Fibroblast of lung (primary cell): ENCODE measurements around the gene TSSK2. TPM values are rescaled to one million over a fixed set of nuclear protein-coding genes. Genes with fewer than 3 reads are reported as not detected.

Experiments used
- DNase-seq, 2 donors: peaks; one replicate each; pipeline versions ENCODE4 v3.0.0 to v3.0.0-alpha.2; 2010; ENCODE audit warnings: low read depth in 2 of 2
- H2AFZ ChIP-seq: 2 replicates; pipeline ENCODE4 v1.5.1; 2012; ENCODE audit warnings: low read length, control low read depth, inconsistent platforms
- H3K27ac ChIP-seq: 2 replicates; pipeline ENCODE4 v1.5.1; 2011; ENCODE audit warnings: low read length, control low read depth; ENCODE audit not compliant: insufficient read depth
- H3K27me3 ChIP-seq: 2 replicates; pipeline ENCODE4 v1.5.1; 2011; ENCODE audit warnings: mild to moderate bottlenecking, low read length; ENCODE audit not compliant: control insufficient read depth, insufficient read depth
- H3K36me3 ChIP-seq: 2 replicates; pipeline ENCODE4 v1.5.1; 2011; ENCODE audit warnings: low read length; ENCODE audit not compliant: control insufficient read depth, insufficient read depth
- H3K4me1 ChIP-seq: 2 replicates; pipeline ENCODE4 v1.5.1; 2011; ENCODE audit warnings: low read length; ENCODE audit not compliant: control insufficient read depth, insufficient read depth; ENCODE audit errors: extremely low read depth
- H3K4me2 ChIP-seq: 2 replicates; pipeline ENCODE4 v1.5.1; 2011; ENCODE audit warnings: low read length, control low read depth; ENCODE audit not compliant: insufficient read depth; ENCODE audit errors: extremely low read depth
- H3K4me3 ChIP-seq, 4 experiments: fragments of 200-600 bp in 1 of 4; sonication (generic) in 1 of 4; replicated peaks in 1 of 4; 2 replicates each; pipeline ENCODE4 v1.5.1; 2011 to 2016; ENCODE audit warnings: low read length in 4 of 4, low read depth in 3 of 4, mild to moderate bottlenecking in 3 of 4, control low read depth in 2 of 4, inconsistent platforms in 1 of 4, mixed read lengths in 1 of 4; ENCODE audit not compliant: insufficient read depth in 1 of 4; ENCODE audit errors: control extremely low read depth in 1 of 4
- H3K79me2 ChIP-seq: 2 replicates; pipeline ENCODE4 v1.5.1; 2012; ENCODE audit warnings: mild to moderate bottlenecking, low read length, inconsistent platforms; ENCODE audit not compliant: control insufficient read depth, insufficient read depth
- H3K9ac ChIP-seq: 2 replicates; pipeline ENCODE4 v1.5.1; 2011; ENCODE audit warnings: mild to moderate bottlenecking, low read length, control low read depth; ENCODE audit not compliant: insufficient read depth
- H3K9me3 ChIP-seq: 2 replicates; pipeline ENCODE4 v1.5.1; 2012; ENCODE audit warnings: low read depth, low read length; ENCODE audit not compliant: control insufficient read depth, insufficient read depth
- H4K20me1 ChIP-seq: 2 replicates; pipeline ENCODE4 v1.5.1; 2011; ENCODE audit warnings: low read length; ENCODE audit not compliant: control insufficient read depth, insufficient read depth; ENCODE audit errors: extremely low read depth
- EZH2 ChIP-seq: IDR thresholded peaks from 2 replicates; pipeline ENCODE4 v1.5.1; 2012; ENCODE audit warnings: low read length, control low read depth, mild to moderate bottlenecking; ENCODE audit errors: missing control alignments
- polyA plus RNA-seq, 2 donors: library from polyadenylated mRNA; depleted of rRNA in 1 of 2; stranded (reverse) in 1 of 2; unstranded in 1 of 2; fragments of >200 nt; gene quantifications; 2 replicates each; pipeline ENCODE4 v1.2.1, GENCODE V29; 2011 to 2012; ENCODE audit warnings: missing spikeins in 1 of 2
- total RNA-seq: library from RNA; depleted of rRNA; stranded (reverse); fragments of >200 nt; gene quantifications from 2 replicates; pipeline ENCODE4 v1.2.1, GENCODE V29; 2014
- TF ChIP-seq, protein P1 (sequence below), 2 donors: IDR thresholded peaks in 1 of 2; conservative IDR thresholded peaks in 1 of 2; 1 replicate in 1 of 2; 2 replicates in 1 of 2; pipeline ENCODE4 v1.5.1; 2011 to 2012; ENCODE audit warnings: low read length in 2 of 2, control low read depth in 1 of 2, inconsistent platforms in 1 of 2, low read depth in 1 of 2, mild to moderate bottlenecking in 1 of 2

The TSSK2 gene
- total and polyA plus RNA-seq, 2 donors (not counting 1 experiment from before 2014, with no cell fraction given) = not detected

- no peak for DNase-seq
- no peak overlapping the region for H3K4me3 ChIP-seq
- H3K9ac ChIP-seq = no peak overlapping the region
- H3K27ac ChIP-seq = no peak overlapping the region
- peak; percentile 47 for TF ChIP-seq EZH2
- TF ChIP-seq, protein P1, sequence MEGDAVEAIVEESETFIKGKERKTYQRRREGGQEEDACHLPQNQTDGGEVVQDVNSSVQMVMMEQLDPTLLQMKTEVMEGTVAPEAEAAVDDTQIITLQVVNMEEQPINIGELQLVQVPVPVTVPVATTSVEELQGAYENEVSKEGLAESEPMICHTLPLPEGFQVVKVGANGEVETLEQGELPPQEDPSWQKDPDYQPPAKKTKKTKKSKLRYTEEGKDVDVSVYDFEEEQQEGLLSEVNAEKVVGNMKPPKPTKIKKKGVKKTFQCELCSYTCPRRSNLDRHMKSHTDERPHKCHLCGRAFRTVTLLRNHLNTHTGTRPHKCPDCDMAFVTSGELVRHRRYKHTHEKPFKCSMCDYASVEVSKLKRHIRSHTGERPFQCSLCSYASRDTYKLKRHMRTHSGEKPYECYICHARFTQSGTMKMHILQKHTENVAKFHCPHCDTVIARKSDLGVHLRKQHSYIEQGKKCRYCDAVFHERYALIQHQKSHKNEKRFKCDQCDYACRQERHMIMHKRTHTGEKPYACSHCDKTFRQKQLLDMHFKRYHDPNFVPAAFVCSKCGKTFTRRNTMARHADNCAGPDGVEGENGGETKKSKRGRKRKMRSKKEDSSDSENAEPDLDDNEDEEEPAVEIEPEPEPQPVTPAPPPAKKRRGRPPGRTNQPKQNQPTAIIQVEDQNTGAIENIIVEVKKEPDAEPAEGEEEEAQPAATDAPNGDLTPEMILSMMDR (conservative IDR thresholded peaks at IDR 0.05 in 1 of 2, IDR thresholded peaks at IDR 0.05 in 1 of 2; ENCODE audit: low read depth in 1 of 2, low read length in 2 of 2) = no peak
- no peaks in the 10 kb centered on the region for H3K9me3 ChIP-seq
- H2AFZ ChIP-seq = no peak overlapping the region
- H3K27me3 ChIP-seq = peaks cover 29% of the 10 kb centered on the region
- peaks cover 12% of the 10 kb centered on the region for H3K79me2 ChIP-seq
- no peak overlapping the region for H3K4me2 ChIP-seq
- H3K4me1 ChIP-seq = no peaks in the 10 kb centered on the region
- peaks cover 6% of the 10 kb centered on the region for H3K36me3 ChIP-seq
- H4K20me1 ChIP-seq = no peaks in the 10 kb centered on the region
Observed at GRCh38 chr22:19146215-19146968, 15.3 kb downstream of the TSSK2 start.

GRCh38 chr22:19147195-19147780 is 16.2 kb downstream of the TSSK2 start:
- Histone ChIP-seq H2AFZ (no peak overlapping the region), H3K79me2 (peaks cover 12% of the 10 kb centered on the region), H3K27me3 (peaks cover 35% of the 10 kb centered on the region), H3K27ac (no peak overlapping the region), H3K4me2 (no peak overlapping the region), H4K20me1 (no peaks in the 10 kb centered on the region), H3K9ac (no peak overlapping the region), H3K4me1 (no peaks in the 10 kb centered on the region), H3K4me3 (no peak overlapping the region), H3K36me3 (peaks cover 3% of the 10 kb centered on the region), H3K9me3 (no peaks in the 10 kb centered on the region)
- TF ChIP-seq EZH2 = no peak
- TF ChIP-seq, protein P1 (conservative IDR thresholded peaks at IDR 0.05 in 1 of 2, IDR thresholded peaks at IDR 0.05 in 1 of 2; ENCODE audit: low read depth in 1 of 2, low read length in 2 of 2) = no peak
- no peak for DNase-seq

DNA sequence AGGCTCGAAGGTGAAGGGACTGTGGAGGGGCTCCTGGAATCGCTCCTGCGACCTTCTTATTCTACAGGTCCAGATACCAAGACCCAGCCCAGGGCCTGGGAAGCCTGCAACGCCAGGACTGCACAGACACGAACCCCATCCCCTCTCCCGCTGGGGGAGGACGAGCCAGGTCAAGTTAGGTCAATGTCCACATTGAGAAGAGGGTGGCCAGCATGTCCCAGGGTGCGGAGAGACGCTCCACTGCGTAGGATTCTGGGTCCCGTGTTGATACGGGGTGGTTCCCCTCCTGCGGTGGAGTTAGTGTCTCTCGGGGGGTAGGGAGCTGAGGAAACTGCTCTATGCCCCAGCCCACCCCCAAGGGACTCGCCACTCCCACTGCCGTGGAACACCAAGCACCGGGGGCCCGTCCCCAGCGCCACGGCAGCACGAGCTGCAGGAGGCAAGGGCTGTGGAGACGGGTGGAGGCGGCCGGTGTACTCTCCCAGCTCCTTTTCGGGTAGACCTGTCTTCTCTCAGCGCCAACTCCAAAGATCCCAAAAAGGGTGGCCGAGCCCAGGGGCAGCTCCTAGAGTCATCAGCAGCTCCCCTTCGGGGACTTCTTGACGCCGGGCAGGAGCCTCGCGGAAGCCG is 17.4 kb downstream of the TSSK2 start:
- H3K4me2 ChIP-seq = no peak overlapping the region
- no peak overlapping the region for H3K9ac ChIP-seq
- no peaks in the 10 kb centered on the region for H3K4me1 ChIP-seq
- H3K36me3 ChIP-seq = no peaks in the 10 kb centered on the region
- no peak overlapping the region for H3K4me3 ChIP-seq
- H3K79me2 ChIP-seq = peaks cover 8% of the 10 kb centered on the region
- peaks cover 39% of the 10 kb centered on the region for H3K27me3 ChIP-seq
- DNase-seq = no peak
- no peak overlapping the region for H3K27ac ChIP-seq
- H3K9me3 ChIP-seq = no peaks in the 10 kb centered on the region
- no peaks in the 10 kb centered on the region for H4K20me1 ChIP-seq
- TF ChIP-seq EZH2 = peak; percentile 13
- TF ChIP-seq, protein P1 (conservative IDR thresholded peaks at IDR 0.05 in 1 of 2, IDR thresholded peaks at IDR 0.05 in 1 of 2; ENCODE audit: low read depth in 1 of 2, low read length in 2 of 2) = no peak
- H2AFZ ChIP-seq = no peak overlapping the region
